ENCODE measurements around the gene POLG2.
"Not testable (repeated sequence)": the region's sequence is repeated elsewhere in the genome, so short reads cannot be mapped to it uniquely, and the experiment has no call there.

The POLG2 gene

GRCh38 chr17:64506201-64506575 lies 9.3 kb upstream of the POLG2 start, which contains the start of gene DDX5:
DDX5 (minus strand) TSS chr17:64506289; CDS start chr17:64506119, 170 bp downstream.
- FAIRE-seq (no peak), DNase-seq (ENCODE audit: insufficient read length, low spot score) (peak; percentile 57)

GRCh38 chr17:64505340-64506200 lies 8.7 kb upstream of the POLG2 start:
- peak; percentile 31 for DNase-seq (ENCODE audit: insufficient read length, low spot score)
- FAIRE-seq: no peak

- FAIRE-seq (peak; percentile 26), DNase-seq (ENCODE audit: insufficient read length, low spot score) (no peak)
Observed at GRCh38 chr17:64504769-64505339, 8.0 kb upstream of the POLG2 start.

GRCh38 chr17:64503821-64504768 lies 7.2 kb upstream of the POLG2 start:
- FAIRE-seq (no peak), DNase-seq (ENCODE audit: insufficient read length, low spot score) (no peak)

GRCh38 chr17:64503341-64503740 lies 6.5 kb upstream of the POLG2 start:
- no peak for DNase-seq (ENCODE audit: insufficient read length, low spot score)
- FAIRE-seq: no peak

- no peak for FAIRE-seq
- no peak for DNase-seq (ENCODE audit: insufficient read length, low spot score)
Observed at GRCh38 chr17:64502809-64503208, 6.0 kb upstream of the POLG2 start.

GRCh38 chr17:64502021-64502420 lies 5.2 kb upstream of the POLG2 start:
- DNase-seq (ENCODE audit: insufficient read length, low spot score): no peak
- FAIRE-seq: no peak

- FAIRE-seq: no peak
- DNase-seq (ENCODE audit: insufficient read length, low spot score): no peak
Observed at GRCh38 chr17:64500862-64501765, 4.3 kb upstream of the POLG2 start.

- FAIRE-seq: no peak
- no peak for DNase-seq (ENCODE audit: insufficient read length, low spot score)
Observed at GRCh38 chr17:64500487-64500859, 3.6 kb upstream of the POLG2 start.

GRCh38 chr17:64499805-64500486 lies 3.1 kb upstream of the POLG2 start:
- FAIRE-seq (no peak), DNase-seq (ENCODE audit: insufficient read length, low spot score) (no peak)

- FAIRE-seq: no peak
- DNase-seq (ENCODE audit: insufficient read length, low spot score): no peak
Observed at GRCh38 chr17:64498308-64499203, 1.7 kb upstream of the POLG2 start.

GRCh38 chr17:64497565-64498035 lies 746 bp upstream of the POLG2 start:
- FAIRE-seq (peak; percentile 31), DNase-seq (ENCODE audit: insufficient read length, low spot score) (no peak)

GRCh38 chr17:64496348-64496785 lies 487 bp downstream of the POLG2 start:
- FAIRE-seq: peak; percentile 4
- DNase-seq (ENCODE audit: insufficient read length, low spot score): no peak

- DNase-seq (ENCODE audit: insufficient read length, low spot score); FAIRE-seq: not testable (repeated sequence)
Observed at GRCh38 chr17:64495300-64495699, 1.6 kb downstream of the POLG2 start.

GRCh38 chr17:64494121-64494520 lies 2.7 kb downstream of the POLG2 start:
- DNase-seq (ENCODE audit: insufficient read length, low spot score): no peak
- FAIRE-seq: no peak

GRCh38 chr17:64492481-64493109 lies 4.3 kb downstream of the POLG2 start:
- DNase-seq (ENCODE audit: insufficient read length, low spot score): no peak
- no peak for FAIRE-seq

GRCh38 chr17:64491994-64492393 lies 4.9 kb downstream of the POLG2 start:
- FAIRE-seq: no peak
- DNase-seq (ENCODE audit: insufficient read length, low spot score): no peak

All from GM19239 (cell line).